Osteoblast (primary cell): ENCODE data around the gene LMX1B. TPM values are rescaled to one million over a fixed set of nuclear protein-coding genes. Genes with fewer than 3 reads are reported as not detected.

Experiments
- DNase-seq: peaks from one replicate; pipeline ENCODE4 v3.0.0; 2011; ENCODE audit warnings: low spot score, mixed read lengths; ENCODE audit not compliant: insufficient read length; ENCODE audit errors: missing footprints
- H2AFZ ChIP-seq: 2 replicates; pipeline ENCODE4 v1.6.0; 2011; ENCODE audit warnings: mild to moderate bottlenecking, low read length
- H3K27ac ChIP-seq: 2 replicates; pipeline ENCODE4 v1.5.1; 2011; ENCODE audit warnings: mild to moderate bottlenecking, low read depth, low read length, moderate library complexity
- H3K27me3 ChIP-seq: 2 replicates; pipeline ENCODE4 v1.6.0; 2012; ENCODE audit warnings: mild to moderate bottlenecking, control low read depth, inconsistent platforms, low read length, moderate library complexity; ENCODE audit not compliant: insufficient read depth
- H3K36me3 ChIP-seq: 2 replicates; pipeline ENCODE4 v1.5.1; 2011; ENCODE audit warnings: mild to moderate bottlenecking, low read length, control low read depth, moderate library complexity; ENCODE audit not compliant: insufficient read depth
- H3K4me1 ChIP-seq: 2 replicates; pipeline ENCODE4 v1.5.1; 2011; ENCODE audit warnings: mild to moderate bottlenecking, low read length, control low read depth, moderate library complexity; ENCODE audit not compliant: insufficient read depth
- H3K4me2 ChIP-seq: 2 replicates; pipeline ENCODE4 v1.6.0; 2011; ENCODE audit warnings: mild to moderate bottlenecking, low read length; ENCODE audit not compliant: insufficient read depth
- H3K4me3 ChIP-seq: fragments of 200-600 bp; sonication (generic); 3 replicates; pipeline ENCODE4 v1.5.1; 2012; ENCODE audit warnings: mild to moderate bottlenecking, low read length, inconsistent platforms; ENCODE audit not compliant: insufficient read depth
- H3K79me2 ChIP-seq: 2 replicates; pipeline ENCODE4 v1.6.0; 2012; ENCODE audit warnings: mild to moderate bottlenecking, low read length, control low read depth, inconsistent platforms; ENCODE audit not compliant: insufficient read depth
- H3K9me3 ChIP-seq: 2 replicates; pipeline ENCODE4 v1.5.1; 2011; ENCODE audit warnings: low read depth, low read length, control low read depth
- H4K20me1 ChIP-seq: 2 replicates; pipeline ENCODE4 v1.6.0; 2012; ENCODE audit warnings: mild to moderate bottlenecking, low read length, control low read depth; ENCODE audit not compliant: insufficient read depth
- total RNA-seq: library from RNA; depleted of rRNA; stranded (reverse); fragments of >200 nt; gene quantifications from 2 replicates; pipeline ENCODE4 v1.2.3, GENCODE V29; 2012
- TF ChIP-seq, protein P1 (sequence below): IDR thresholded peaks from 2 replicates; pipeline ENCODE4 v1.5.1; 2011; ENCODE audit warnings: mild to moderate bottlenecking, low read depth, low read length, moderate library complexity; ENCODE audit errors: extremely low read depth

LMX1B gene
- total RNA-seq, 1 donor: under 0.01 TPM

DNA sequence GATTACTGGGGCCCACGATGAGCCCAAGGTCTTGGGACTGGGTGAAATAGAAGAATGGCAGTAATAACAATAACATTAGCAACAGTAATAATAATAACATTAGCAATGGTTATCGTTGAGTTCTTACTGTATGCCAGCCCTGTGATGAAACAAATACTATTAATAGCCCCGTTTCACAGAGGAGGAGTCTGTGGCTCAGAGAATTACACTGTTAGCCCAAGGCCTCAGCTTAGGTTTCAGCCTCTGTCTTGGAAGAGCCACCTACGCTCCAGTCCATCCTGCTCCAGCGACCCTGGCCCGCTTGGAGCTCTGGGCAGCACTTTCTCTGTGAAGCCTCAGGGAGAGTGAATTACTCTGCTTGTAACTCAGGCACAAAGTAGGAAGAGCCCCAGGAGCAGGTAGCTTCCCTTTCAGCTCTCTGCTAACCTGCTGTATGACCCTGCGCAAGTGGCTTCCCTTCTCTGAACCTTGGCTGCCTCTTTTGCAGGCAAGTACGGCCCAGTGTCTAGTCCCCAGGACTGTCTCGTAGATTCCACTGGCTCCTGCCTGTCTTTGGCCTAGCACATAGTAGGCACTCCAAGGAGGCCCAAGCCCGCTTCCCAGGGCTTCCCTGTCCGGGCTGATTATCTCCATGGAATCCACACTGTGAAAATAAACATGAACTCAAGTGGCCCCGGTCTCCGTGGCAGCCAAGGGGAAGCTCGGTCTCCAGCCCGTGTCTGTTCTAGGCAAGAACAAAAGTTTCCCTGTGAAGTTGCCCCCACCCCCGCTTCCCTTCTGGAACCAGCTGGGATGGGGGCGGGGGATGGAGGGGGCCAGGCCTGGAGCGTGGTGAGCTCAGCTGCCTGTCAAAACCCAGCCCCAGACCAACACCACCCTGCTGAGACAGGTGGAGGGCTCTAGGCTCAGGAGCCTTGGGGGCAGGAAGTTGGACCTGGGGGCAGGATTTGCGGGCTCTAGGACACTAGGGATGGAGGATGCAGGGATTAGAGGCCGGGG, 26.2 kb upstream of the LMX1B start:
- TF ChIP-seq, protein P1, sequence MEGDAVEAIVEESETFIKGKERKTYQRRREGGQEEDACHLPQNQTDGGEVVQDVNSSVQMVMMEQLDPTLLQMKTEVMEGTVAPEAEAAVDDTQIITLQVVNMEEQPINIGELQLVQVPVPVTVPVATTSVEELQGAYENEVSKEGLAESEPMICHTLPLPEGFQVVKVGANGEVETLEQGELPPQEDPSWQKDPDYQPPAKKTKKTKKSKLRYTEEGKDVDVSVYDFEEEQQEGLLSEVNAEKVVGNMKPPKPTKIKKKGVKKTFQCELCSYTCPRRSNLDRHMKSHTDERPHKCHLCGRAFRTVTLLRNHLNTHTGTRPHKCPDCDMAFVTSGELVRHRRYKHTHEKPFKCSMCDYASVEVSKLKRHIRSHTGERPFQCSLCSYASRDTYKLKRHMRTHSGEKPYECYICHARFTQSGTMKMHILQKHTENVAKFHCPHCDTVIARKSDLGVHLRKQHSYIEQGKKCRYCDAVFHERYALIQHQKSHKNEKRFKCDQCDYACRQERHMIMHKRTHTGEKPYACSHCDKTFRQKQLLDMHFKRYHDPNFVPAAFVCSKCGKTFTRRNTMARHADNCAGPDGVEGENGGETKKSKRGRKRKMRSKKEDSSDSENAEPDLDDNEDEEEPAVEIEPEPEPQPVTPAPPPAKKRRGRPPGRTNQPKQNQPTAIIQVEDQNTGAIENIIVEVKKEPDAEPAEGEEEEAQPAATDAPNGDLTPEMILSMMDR: no peak
- H3K79me2 ChIP-seq: no peaks in the 10 kb centered on the region

DNA sequence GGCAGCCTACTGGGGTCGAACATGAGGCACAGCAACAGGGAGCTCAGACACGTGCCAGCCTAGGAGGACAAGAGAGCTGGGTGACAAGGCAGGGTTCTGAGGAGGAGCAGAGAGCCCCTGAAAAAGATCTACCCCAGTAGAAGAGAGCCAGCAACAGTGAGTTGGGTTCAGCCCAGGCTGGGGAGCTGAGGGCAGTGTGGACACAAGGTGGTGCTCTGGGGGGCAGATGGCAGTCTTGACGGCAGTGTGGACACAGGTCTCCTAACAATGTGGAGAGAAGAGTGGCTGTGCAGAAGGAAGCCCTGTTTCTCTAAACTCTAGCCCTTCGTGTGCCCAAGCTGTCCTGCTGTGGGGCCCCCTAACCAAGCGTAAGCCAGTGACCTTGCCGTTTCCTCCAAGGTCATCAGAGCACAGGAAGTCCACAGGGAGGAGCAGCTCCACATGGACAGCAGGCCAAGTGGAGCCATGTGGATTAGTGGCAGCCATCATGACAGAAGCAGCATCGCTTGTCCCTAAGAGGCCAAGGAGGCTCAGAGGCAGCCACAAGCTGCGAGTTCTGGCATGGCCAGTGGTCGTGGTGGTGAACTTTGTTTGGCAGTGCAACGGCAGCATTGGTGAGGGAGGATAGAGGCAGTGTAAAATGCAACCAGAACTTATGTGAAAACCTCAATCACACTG, 25.1 kb upstream of the LMX1B start:
- Histone ChIP-seq H3K9me3 (no peaks in the 10 kb centered on the region), H3K36me3 (no peaks in the 10 kb centered on the region), H2AFZ (no peak overlapping the region), H4K20me1 (no peaks in the 10 kb centered on the region), H3K4me2 (no peak overlapping the region), H3K4me1 (no peaks in the 10 kb centered on the region), H3K4me3 (no peak overlapping the region), H3K27me3 (peaks cover 27% of the 10 kb centered on the region), H3K27ac (no peak overlapping the region), H3K79me2 (no peaks in the 10 kb centered on the region)
- peak; percentile 37 for DNase-seq
- TF ChIP-seq, protein P1: no peak

More for the DNA sequence above, 26.2 kb upstream of the LMX1B start:
- peak; percentile 71 for DNase-seq
- Histone ChIP-seq H2AFZ (no peak overlapping the region), H3K4me3 (no peak overlapping the region), H3K27ac (no peak overlapping the region), H3K4me1 (no peaks in the 10 kb centered on the region), H3K9me3 (no peaks in the 10 kb centered on the region), H4K20me1 (no peaks in the 10 kb centered on the region), H3K4me2 (no peak overlapping the region), H3K36me3 (no peaks in the 10 kb centered on the region), H3K27me3 (peaks cover 38% of the 10 kb centered on the region)

DNA sequence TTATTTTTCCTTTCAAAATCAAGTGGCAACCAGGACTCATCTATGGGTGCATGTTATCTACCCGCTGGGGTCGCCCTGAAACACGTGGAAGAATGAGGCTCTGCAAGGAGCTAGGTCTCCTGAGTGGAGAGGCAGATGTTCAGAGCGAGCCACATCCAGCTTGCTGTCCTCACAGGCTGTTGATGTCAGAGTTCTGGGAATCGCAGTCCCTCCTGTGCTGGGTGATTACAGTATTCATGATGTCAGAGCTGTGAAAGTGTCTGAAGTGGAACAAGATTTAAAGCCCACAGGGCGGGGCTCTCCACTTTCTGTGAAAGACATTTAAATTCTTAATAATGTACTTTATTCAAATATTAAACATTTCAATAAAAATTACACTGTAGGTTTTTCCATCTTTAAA, 24.4 kb upstream of the LMX1B start:
- Histone ChIP-seq H3K4me3 (no peak overlapping the region), H2AFZ (no peak overlapping the region), H3K36me3 (no peaks in the 10 kb centered on the region), H3K4me1 (no peaks in the 10 kb centered on the region), H4K20me1 (no peaks in the 10 kb centered on the region), H3K27ac (no peak overlapping the region), H3K9me3 (no peaks in the 10 kb centered on the region), H3K79me2 (no peaks in the 10 kb centered on the region), H3K4me2 (no peak overlapping the region), H3K27me3 (peaks cover 27% of the 10 kb centered on the region)
- DNase-seq: peak; percentile 21
- TF ChIP-seq, protein P1: no peak

DNA sequence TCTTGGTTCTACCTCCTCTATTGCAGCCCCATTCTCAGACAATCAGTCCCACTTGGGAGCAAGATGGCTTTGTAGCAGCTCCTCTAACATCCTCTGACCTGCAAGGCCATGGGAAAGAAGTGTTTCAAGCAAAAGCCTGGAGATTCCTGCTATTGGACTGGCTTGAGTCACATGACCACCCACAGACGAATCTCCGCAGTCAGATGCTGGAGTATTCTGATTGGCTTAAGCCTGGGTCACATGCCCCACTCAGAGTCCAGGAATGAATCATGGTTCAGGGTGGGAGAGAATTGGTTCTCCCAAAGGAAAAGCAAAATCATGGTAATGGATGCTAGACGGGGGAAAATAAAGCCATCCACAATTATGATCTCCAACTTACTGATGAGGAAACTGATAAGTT, 22.6 kb upstream of the LMX1B start:
- TF ChIP-seq, protein P1: no peak
- Histone ChIP-seq H4K20me1 (no peaks in the 10 kb centered on the region), H3K4me2 (no peak overlapping the region), H3K4me3 (no peak overlapping the region), H2AFZ (no peak overlapping the region), H3K27me3 (peaks cover 28% of the 10 kb centered on the region), H3K36me3 (no peaks in the 10 kb centered on the region), H3K9me3 (no peaks in the 10 kb centered on the region), H3K4me1 (no peaks in the 10 kb centered on the region), H3K79me2 (no peaks in the 10 kb centered on the region), H3K27ac (no peak overlapping the region)
- peak; percentile 48 for DNase-seq
